ENCODE data around the gene ACSF2. TPM values are rescaled to one million over a fixed set of nuclear protein-coding genes. Genes with fewer than 3 reads are reported as not detected.

Gene ACSF2
- total RNA-seq, 1 donor, result 63.0 TPM

DNA sequence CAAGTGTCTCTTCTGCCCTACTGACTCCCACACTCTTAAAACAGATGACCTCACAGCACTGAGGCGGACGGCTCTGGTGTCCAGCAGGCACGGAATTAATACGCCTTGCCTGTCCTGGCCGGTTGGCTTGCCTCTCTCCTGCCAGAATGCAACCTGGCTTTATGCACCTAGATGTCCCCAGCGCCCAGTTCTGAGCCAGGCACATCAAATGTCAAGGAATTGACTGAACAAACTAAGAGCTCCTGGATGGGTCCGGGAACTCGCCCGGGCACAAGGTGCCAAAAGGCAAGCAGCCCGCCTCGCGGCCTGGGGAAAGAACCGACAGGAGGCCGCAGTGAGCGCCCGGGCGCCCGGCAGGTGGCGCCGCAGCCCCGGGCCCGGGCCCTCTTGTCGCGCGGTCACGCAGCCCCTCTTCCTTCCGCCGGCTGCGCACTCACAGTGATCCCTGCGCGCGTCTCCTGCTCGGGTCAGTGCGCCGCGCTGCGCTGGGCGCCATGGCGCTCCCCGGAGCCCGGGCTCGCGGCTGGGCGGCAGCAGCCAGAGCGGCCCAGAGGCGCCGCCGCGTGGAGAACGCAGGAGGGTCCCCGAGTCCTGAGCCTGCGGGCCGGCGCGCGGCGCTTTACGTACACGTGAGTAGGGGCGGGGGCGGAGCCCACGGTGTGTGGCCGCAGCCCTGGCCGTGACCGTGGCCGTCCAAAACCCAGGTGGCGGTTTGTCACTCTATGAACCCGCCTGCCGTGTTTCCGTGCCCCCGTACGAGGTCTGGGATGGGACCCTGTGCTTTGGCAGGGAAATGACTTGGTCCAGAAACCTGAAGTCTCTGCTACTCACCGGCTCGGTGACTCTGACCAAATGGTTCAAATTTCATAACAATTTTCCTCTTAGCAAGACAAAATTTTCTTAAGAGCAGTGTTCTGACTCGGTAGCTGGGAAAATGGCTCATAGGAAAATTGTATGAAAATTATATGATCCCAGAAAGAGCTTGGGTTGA lies 52.7 kb downstream of the ACSF2 start, which contains the start of gene RSAD1:
RSAD1 (plus strand) TSS at position 470 of the 991 bp plus-strand sequence; CDS start at position 495, 25 bp downstream.
- Histone ChIP-seq H3K27me3 (ENCODE audit: insufficient read depth, low read length) (no peaks in the 10 kb centered on the region), H3K79me2 (ENCODE audit: insufficient read depth, low read length) (peaks cover 25% of the 10 kb centered on the region), H4K20me1 (ENCODE audit: insufficient read depth, low read length) (peaks cover 9% of the 10 kb centered on the region), H3K4me2 (ENCODE audit: insufficient read depth, low read length) (peak within 1 kb of the TSS; percentile 99), H3K27ac (ENCODE audit: low read depth, low read length) (peak within 1 kb of the TSS; percentile 70), H3K4me3 (ENCODE audit: insufficient read depth, low read length) (peak within 1 kb of the TSS; percentile 81), H2AFZ (ENCODE audit: low read length) (peak within 1 kb of the TSS; percentile 84), H3K36me3 (ENCODE audit: insufficient read depth, low read length) (peaks cover 6% of the 10 kb centered on the region), H3K9me3 (ENCODE audit: low read depth, low read length) (no peaks in the 10 kb centered on the region), H3K4me1 (ENCODE audit: insufficient read depth, low read length) (peaks cover 17% of the 10 kb centered on the region)
- TF ChIP-seq, protein P1, sequence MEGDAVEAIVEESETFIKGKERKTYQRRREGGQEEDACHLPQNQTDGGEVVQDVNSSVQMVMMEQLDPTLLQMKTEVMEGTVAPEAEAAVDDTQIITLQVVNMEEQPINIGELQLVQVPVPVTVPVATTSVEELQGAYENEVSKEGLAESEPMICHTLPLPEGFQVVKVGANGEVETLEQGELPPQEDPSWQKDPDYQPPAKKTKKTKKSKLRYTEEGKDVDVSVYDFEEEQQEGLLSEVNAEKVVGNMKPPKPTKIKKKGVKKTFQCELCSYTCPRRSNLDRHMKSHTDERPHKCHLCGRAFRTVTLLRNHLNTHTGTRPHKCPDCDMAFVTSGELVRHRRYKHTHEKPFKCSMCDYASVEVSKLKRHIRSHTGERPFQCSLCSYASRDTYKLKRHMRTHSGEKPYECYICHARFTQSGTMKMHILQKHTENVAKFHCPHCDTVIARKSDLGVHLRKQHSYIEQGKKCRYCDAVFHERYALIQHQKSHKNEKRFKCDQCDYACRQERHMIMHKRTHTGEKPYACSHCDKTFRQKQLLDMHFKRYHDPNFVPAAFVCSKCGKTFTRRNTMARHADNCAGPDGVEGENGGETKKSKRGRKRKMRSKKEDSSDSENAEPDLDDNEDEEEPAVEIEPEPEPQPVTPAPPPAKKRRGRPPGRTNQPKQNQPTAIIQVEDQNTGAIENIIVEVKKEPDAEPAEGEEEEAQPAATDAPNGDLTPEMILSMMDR (IDR thresholded peaks at IDR 0.05; ENCODE audit: extremely low read depth, low read depth, low read length), result peak; percentile 57
- DNase-seq (ENCODE audit: insufficient read length, low spot score, missing footprints), result peak; percentile 97

DNA sequence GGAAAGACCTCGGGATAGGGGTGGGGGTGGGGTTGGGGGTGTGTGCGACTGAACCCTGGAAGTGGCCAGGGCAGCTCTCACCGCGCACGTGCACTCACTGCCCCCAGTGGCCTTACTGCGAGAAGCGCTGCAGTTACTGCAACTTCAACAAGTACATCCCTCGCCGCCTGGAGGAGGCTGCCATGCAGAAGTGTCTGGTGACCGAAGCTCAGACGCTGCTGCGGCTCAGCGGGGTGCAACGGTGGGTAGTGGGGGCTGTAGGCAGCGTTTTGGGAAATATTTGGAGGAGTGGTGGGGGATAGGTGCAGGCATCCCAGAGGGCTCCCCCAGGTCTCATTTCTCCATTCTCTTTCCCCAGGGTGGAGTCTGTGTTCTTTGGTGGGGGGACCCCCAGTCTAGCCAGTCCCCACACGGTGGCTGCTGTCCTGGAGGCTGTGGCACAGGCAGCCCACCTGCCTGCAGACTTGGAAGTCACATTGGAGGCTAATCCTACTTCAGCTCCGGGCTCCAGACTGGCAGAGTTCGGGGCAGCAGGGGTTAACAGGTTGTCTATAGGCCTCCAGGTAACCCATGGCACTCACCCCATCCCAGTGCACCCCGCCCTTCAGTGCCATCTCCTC lies 53.6 kb downstream of the ACSF2 start:
- peak overlapping the region; percentile 50 for H2AFZ ChIP-seq (ENCODE audit: low read length)
- peaks cover 9% of the 10 kb centered on the region for H4K20me1 ChIP-seq (ENCODE audit: insufficient read depth, low read length)
- peaks cover 14% of the 10 kb centered on the region for H3K36me3 ChIP-seq (ENCODE audit: insufficient read depth, low read length)
- no peaks in the 10 kb centered on the region for H3K27me3 ChIP-seq (ENCODE audit: insufficient read depth, low read length)
- H3K4me2 ChIP-seq (ENCODE audit: insufficient read depth, low read length), result peak overlapping the region; percentile 99
- peak; percentile 96 for DNase-seq (ENCODE audit: insufficient read length, low spot score, missing footprints)
- peaks cover 25% of the 10 kb centered on the region for H3K79me2 ChIP-seq (ENCODE audit: insufficient read depth, low read length)
- TF ChIP-seq, protein P1 (IDR thresholded peaks at IDR 0.05; ENCODE audit: extremely low read depth, low read depth, low read length), result peak; percentile 47
- no peaks in the 10 kb centered on the region for H3K9me3 ChIP-seq (ENCODE audit: low read depth, low read length)
- H3K4me3 ChIP-seq (ENCODE audit: insufficient read depth, low read length), result peak overlapping the region; percentile 81
- no peak overlapping the region for H3K27ac ChIP-seq (ENCODE audit: low read depth, low read length)
- H3K4me1 ChIP-seq (ENCODE audit: insufficient read depth, low read length), result peaks cover 17% of the 10 kb centered on the region

GRCh38 chr17:50480142-50480764 lies 54.2 kb downstream of the ACSF2 start:
- H2AFZ ChIP-seq (ENCODE audit: low read length), result no peak overlapping the region
- no peak for DNase-seq (ENCODE audit: insufficient read length, low spot score, missing footprints)
- H3K9me3 ChIP-seq (ENCODE audit: low read depth, low read length), result no peaks in the 10 kb centered on the region
- peak overlapping the region; percentile 99 for H3K4me2 ChIP-seq (ENCODE audit: insufficient read depth, low read length)
- peaks cover 17% of the 10 kb centered on the region for H3K4me1 ChIP-seq (ENCODE audit: insufficient read depth, low read length)
- H4K20me1 ChIP-seq (ENCODE audit: insufficient read depth, low read length), result peaks cover 9% of the 10 kb centered on the region
- peaks cover 20% of the 10 kb centered on the region for H3K36me3 ChIP-seq (ENCODE audit: insufficient read depth, low read length)
- no peaks in the 10 kb centered on the region for H3K27me3 ChIP-seq (ENCODE audit: insufficient read depth, low read length)
- no peak overlapping the region for H3K27ac ChIP-seq (ENCODE audit: low read depth, low read length)
- H3K79me2 ChIP-seq (ENCODE audit: insufficient read depth, low read length), result peaks cover 25% of the 10 kb centered on the region
- TF ChIP-seq, protein P1 (IDR thresholded peaks at IDR 0.05; ENCODE audit: extremely low read depth, low read depth, low read length), result no peak
- no peak overlapping the region for H3K4me3 ChIP-seq (ENCODE audit: insufficient read depth, low read length)
